ENCODE data around the gene FKRP. TPM values are rescaled to one million over a fixed set of nuclear protein-coding genes. Genes with fewer than 3 reads are reported as not detected.
A peak's percentile ranks its signal among the peaks of the same experiment; 100 is the strongest.

FKRP gene
- total RNA-seq, 4 donors from 2014 or later = 5.6 to 12.6 (median 9.3) TPM

DNA sequence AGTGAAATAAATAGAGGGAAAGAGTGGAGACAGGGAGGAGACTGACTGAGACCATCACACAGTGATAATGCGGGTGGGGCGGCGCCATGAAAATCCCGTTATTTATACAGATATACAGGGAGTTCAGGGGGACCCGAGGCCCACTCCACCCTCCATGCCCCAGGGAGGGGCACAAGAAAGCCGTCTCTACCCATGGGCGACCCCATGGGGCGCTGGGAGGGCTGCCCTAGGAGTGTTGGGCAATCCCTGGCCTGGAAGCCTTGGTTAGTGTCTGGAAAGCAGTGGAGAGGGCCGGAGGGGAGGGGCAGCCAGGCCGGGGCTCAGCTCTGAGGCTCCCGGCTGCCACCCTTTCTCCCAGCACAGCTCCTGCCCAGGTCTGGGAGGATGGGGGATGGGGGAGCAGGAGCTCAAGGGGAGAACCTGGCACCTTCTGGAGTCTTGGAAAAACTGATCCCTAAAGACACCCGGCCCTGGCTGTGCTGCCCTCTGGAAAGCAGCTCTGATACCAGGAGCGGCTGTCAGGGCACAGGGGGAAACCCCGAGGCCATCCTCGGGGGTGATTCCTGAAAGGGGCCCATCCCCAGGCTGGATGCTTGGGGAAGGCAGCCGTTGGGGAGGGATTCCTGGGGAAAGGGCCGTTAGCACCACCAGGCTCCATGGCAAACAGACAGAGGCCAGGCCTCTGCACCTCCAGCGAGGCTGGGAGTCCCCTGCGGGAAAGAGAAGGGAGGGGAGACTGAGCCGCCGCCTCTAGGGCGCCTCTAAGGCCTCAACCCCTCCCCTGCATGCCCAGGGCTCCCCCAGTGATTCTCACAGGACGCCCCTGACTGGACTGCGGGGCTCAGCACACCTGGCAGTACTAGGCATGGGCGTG is 26.0 kb upstream of the FKRP start:
- intact Hi-C loops (cut with DNase I) = no loop called here
- no peaks in the 10 kb centered on the region for H3K9me3 ChIP-seq
- WGBS, 2 donors = 64 to 79% methylated on average over 6 to 16 of the region's 25 CpGs
- peaks cover 40 to 60% (median 47%) of the 10 kb centered on the region in 3 donors for H3K36me3 ChIP-seq
- no peak for DNase-seq
- TF ChIP-seq, protein P1, sequence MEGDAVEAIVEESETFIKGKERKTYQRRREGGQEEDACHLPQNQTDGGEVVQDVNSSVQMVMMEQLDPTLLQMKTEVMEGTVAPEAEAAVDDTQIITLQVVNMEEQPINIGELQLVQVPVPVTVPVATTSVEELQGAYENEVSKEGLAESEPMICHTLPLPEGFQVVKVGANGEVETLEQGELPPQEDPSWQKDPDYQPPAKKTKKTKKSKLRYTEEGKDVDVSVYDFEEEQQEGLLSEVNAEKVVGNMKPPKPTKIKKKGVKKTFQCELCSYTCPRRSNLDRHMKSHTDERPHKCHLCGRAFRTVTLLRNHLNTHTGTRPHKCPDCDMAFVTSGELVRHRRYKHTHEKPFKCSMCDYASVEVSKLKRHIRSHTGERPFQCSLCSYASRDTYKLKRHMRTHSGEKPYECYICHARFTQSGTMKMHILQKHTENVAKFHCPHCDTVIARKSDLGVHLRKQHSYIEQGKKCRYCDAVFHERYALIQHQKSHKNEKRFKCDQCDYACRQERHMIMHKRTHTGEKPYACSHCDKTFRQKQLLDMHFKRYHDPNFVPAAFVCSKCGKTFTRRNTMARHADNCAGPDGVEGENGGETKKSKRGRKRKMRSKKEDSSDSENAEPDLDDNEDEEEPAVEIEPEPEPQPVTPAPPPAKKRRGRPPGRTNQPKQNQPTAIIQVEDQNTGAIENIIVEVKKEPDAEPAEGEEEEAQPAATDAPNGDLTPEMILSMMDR (IDR thresholded peaks at IDR 0.05) = no peak
- TF ChIP-seq POLR2A (IDR thresholded peaks at IDR 0.05) = no peak
- peak overlapping the region in 2 of 4 donors; percentile 21 to 96 for H3K27ac ChIP-seq
- no peak overlapping the region for H3K4me3 ChIP-seq
- H3K4me1 ChIP-seq = peaks cover 21 to 59% (median 25%) of the 10 kb centered on the region in 3 donors
- no peaks in the 10 kb centered on the region for H3K27me3 ChIP-seq

DNA sequence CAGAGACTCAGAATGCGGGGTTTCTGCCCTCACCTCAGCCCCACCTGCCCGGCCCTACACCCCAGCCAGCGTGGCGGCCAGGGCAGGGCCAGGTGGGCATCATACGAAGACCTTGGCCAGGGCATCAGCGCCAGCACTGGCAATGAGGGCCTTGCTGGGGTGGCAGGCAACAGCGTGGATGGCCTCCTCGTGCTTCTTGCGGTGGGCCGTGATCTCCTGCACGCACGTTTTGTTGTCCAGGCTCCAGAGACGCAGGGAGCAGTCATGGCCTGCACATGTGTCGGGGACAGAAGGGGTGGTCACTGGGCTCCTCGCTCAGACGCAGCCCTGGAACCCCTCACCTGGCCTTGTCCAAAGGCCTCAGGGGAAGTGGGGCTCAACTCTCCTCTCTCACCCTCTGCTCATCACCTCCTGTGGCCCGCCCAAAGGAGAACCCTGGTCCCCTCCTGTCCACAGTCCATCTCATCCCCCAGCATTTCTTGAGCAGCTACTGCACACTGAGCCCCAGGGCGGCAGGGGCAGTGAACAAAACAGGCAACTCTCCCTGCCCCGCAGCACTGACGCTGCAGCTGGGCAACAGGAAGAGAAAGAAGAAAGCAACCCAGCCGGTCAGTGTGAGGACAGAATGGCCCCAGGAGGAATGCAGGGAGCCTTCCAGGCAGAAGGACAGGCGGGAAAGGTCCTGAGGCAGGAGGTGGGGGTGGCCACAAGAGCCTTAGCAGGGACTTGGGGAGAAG is 25.2 kb upstream of the FKRP start:
- H3K36me3 ChIP-seq = peaks cover 48 to 68% (median 56%) of the 10 kb centered on the region in 3 donors
- H3K9me3 ChIP-seq = no peaks in the 10 kb centered on the region
- no peak overlapping the region for H3K4me3 ChIP-seq
- peaks cover 16 to 51% (median 19%) of the 10 kb centered on the region in 3 donors for H3K4me1 ChIP-seq
- 66 to 90% methylated on average over 2 to 12 of the region's 22 CpGs for WGBS, 2 donors
- H3K27ac ChIP-seq = no peak overlapping the region
- no peaks in the 10 kb centered on the region for H3K27me3 ChIP-seq
- TF ChIP-seq, protein P1 (IDR thresholded peaks at IDR 0.05) = no peak
- no peak for TF ChIP-seq POLR2A (IDR thresholded peaks at IDR 0.05)
- no peak for DNase-seq
- intact Hi-C loops (cut with DNase I) = no loop called here

DNA sequence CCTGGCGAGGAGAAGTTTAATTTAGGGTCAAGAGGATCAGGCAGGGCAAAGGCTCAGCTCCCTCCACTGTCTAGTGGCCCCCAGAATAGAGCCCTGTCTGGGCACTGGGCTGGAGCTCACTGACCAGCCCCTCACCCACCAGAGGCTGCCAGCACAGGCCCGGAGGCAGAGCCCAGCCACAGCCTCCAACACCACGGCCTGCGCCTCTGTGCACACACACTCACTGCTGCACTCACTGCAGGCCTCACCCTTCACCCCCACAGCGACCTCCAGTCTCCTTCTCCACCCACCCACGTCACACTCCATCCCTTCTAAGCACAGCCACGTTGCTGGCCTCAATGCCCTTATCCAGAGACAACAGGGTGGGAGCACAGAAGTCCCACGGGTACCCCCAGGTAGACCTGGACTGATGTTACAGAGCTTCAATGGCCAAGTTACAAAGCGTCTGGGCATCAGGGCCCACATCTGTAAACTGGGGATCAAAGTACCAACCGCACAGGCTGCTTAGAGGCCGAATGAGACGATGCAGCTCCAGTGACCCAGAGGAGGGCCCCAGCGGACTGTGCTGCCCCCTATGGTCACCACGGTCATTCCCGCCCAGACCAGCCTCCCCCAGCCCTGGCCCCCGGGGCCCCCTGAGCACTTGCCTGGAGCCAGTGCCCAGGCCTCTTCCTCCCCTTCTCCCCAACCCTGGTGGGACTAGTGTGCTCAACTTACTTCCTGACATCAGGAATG is 24.4 kb upstream of the FKRP start:
- intact Hi-C loops (cut with DNase I) = no loop called here
- Histone ChIP-seq H3K27me3 (no peaks in the 10 kb centered on the region), H3K36me3 (peaks cover 55 to 76% (median 61%) of the 10 kb centered on the region in 3 donors), H3K9me3 (no peaks in the 10 kb centered on the region), H3K4me1 (peaks cover 13 to 47% (median 16%) of the 10 kb centered on the region in 3 donors), H3K4me3 (no peak overlapping the region), H3K27ac (no peak overlapping the region)
- no peak for DNase-seq
- WGBS, 2 donors = 81 to 97% methylated on average over 5 to 12 of the region's 16 CpGs
- TF ChIP-seq, protein P1 (IDR thresholded peaks at IDR 0.05) = no peak
- no peak for TF ChIP-seq POLR2A (IDR thresholded peaks at IDR 0.05)

DNA sequence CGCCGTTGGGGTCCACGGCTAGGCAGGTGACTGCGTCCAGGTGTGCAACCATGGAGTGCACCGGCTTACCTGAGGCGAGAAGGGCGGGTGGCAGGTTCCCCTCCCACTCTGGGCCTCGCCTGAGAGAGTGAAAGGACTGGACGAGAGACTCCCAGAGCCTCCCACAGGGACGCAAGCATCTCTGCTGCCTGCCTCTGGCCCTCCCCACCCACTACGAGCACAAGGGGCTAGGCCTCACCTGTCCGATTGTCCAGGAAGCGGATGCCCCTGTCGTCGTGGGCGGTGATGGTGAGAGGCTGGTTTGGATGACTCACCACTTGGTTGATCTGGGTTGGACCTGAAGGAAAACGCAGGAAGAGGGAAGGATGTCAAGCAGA is 23.9 kb upstream of the FKRP start:
- peaks cover 13 to 53% (median 16%) of the 10 kb centered on the region in 3 donors for H3K4me1 ChIP-seq
- H3K27ac ChIP-seq = no peak overlapping the region
- peaks cover 60 to 82% (median 62%) of the 10 kb centered on the region in 3 donors for H3K36me3 ChIP-seq
- H3K4me3 ChIP-seq = no peak overlapping the region
- no peak for DNase-seq
- H3K9me3 ChIP-seq = no peaks in the 10 kb centered on the region
- intact Hi-C loops (cut with DNase I) = no loop called here
- TF ChIP-seq, protein P1 (IDR thresholded peaks at IDR 0.05) = no peak
- no peak for TF ChIP-seq POLR2A (IDR thresholded peaks at IDR 0.05)
- WGBS, 2 donors = 76% methylated on average over 8 of the region's 17 CpGs; no CpG with 5 or more reads in 1 of the 2 donors
- H3K27me3 ChIP-seq = no peaks in the 10 kb centered on the region
